HG03457 (cell line): ENCODE measurements around the gene PLXNA2.

Source experiments
- ATAC-seq: cut with Tn5 transposase; IDR thresholded peaks from one replicate; pipeline ENCODE4 v1.9.1; 2021; ENCODE audit warnings: moderate number of reproducible peaks; ENCODE audit not compliant: unreplicated experiment

The PLXNA2 gene

GRCh38 chr1:208242146-208242545 lies 2.0 kb downstream of the PLXNA2 start:
- no peak for ATAC-seq

DNA sequence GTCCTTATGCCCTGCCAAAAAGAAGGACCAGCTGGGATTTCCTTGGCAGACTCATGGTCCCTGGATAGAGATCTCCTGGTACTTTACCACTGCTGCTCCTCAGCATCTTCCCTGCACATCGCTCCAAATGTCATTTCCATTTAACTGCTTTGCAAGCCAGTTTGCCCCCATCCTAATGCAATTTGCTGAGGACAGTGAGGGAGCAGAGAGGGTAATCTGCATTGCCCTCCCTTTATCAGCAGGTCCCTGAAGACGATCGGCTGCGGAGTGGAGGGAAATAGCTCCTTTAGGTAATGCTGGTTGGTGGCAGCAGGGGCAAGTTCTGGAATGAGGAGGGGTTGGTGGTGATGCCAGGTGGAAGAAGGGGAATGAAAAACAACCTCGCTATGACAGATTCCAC lies 2.7 kb downstream of the PLXNA2 start:
- no peak for ATAC-seq

- no peak for ATAC-seq
Measured at GRCh38 chr1:208240662-208241355, 3.4 kb downstream of the PLXNA2 start.

- ATAC-seq: no peak
Measured at GRCh38 chr1:208239473-208240381, 4.5 kb downstream of the PLXNA2 start.

GRCh38 chr1:208238710-208239472 lies 5.3 kb downstream of the PLXNA2 start:
- ATAC-seq: no peak

DNA sequence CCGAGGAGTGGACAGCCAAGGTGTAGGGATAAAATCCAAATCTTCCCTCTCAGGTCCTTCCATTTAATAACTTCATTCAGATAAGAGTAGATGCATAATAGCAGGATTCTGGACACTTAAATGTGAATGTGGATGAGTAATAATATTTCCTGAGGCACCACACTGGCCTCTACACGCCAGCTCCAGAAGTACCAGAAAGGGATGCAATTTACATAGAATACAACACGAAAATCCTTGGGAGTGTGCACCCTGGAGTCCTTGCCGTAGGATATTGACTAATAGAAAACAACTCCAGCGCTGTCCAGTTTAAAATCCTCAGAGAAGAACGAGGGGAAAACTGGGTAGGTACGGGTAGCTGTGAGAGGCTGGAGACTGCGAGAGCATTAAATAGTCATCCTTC lies 6.9 kb downstream of the PLXNA2 start:
- no peak for ATAC-seq

GRCh38 chr1:208235982-208236761 lies 8.0 kb downstream of the PLXNA2 start:
- ATAC-seq: no peak

- ATAC-seq: no peak
Measured at GRCh38 chr1:208235356-208235981, 8.7 kb downstream of the PLXNA2 start.

- no peak for ATAC-seq
Measured at GRCh38 chr1:208234721-208235120, 9.5 kb downstream of the PLXNA2 start.

DNA sequence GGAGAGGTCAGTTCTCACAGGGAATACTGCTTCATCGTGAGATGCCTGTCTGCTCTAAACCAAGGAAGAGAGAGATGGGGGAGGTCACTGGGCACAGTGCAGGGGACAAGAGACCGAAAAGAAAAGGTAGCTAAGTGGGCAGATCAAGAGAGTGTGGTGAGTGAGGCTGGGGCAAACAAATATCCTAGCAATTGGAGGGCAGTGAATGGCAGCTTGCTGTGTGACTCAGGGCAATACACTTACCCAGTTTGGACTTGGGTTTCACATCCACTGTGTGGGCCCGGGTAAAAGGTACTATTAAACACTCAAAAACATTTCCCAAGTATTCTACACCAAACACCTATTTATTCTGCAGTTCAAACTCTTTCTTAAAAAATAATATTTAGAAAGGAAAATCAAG lies 10.2 kb downstream of the PLXNA2 start:
- no peak for ATAC-seq

- ATAC-seq: no peak
Measured at GRCh38 chr1:208233546-208233945, 10.6 kb downstream of the PLXNA2 start.

GRCh38 chr1:208232662-208233038 lies 11.5 kb downstream of the PLXNA2 start:
- ATAC-seq: no peak

GRCh38 chr1:208231881-208232661 lies 12.1 kb downstream of the PLXNA2 start:
- ATAC-seq: no peak

DNA sequence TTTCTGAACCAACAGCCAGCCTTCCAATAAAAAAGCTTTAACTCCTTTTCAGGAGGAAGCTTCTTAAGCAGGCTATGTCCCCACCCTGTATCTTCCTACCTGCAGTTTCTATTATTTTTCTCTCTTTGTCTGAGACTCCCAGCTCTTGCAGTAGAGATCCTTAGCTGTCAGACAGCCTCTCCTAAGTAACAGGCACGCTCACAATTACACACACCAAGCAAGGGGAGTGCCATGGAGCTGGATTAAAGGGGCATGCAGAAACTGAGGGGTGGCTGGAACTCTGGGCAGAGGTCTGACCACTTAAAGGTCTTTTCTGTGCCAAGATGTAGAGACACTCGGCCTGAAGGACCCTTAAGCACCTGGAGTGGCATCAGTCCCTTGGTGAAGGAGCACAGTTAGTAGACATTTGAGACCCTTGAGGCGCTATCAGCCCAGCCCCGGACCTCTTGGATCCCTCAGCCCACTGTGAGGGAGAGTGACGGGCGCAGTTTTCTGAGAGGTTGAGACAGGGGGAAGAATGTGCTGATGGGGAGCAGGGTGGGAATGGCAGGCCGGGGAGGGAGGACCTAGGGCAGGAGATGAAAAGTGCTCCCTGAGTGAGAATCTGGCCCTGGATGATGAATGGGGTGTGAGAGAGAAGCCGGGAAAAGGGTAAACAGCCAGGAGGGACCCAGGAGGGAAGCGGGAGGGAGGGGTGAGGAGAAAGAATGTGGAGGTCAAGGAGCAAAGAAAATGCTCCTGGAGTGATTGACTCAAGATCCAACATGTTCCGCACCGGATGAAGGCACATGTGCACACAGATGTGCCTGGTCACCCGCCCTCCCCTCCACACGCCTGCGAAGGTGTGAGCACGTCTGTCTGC lies 13.3 kb downstream of the PLXNA2 start:
- ATAC-seq: no peak

DNA sequence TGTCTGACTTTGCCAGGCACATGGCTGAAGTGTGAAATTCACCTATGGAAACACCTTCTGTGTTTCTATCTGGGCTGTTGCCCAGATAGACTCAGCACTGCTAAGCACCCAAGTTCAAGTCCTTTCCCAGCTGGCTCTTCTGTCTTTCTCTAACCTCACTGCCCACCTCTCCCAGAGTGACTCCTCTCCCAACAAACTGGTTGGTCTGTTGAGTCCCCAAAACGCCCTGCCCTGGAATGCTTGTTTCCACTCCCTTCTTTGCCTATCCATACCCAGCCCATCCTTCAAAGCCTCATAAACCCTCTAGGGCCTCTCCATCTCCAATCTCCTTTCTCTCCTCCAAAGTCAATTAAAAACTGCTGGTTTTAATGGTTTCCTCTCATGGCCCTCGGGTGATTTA lies 15.6 kb downstream of the PLXNA2 start:
- ATAC-seq: no peak

DNA sequence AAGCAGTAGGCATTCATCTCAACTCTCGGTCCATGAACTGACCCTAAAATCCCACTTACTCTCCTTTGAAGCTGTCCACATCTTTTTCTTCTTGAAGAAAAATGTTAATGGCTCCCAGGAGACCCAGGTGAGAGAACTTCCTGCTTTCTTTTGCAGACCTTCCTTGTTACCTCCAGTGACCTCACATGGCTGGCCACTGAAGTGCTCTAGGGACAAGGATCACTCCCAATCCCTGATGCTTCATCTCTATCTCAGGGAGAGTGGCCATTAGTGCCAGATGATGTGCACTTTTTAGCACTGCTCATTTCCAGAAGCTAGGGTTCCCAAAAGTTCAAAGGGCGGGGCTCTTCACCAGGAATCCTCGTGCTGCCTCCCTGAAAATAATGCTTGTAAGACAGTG lies 16.2 kb downstream of the PLXNA2 start:
- no peak for ATAC-seq

DNA sequence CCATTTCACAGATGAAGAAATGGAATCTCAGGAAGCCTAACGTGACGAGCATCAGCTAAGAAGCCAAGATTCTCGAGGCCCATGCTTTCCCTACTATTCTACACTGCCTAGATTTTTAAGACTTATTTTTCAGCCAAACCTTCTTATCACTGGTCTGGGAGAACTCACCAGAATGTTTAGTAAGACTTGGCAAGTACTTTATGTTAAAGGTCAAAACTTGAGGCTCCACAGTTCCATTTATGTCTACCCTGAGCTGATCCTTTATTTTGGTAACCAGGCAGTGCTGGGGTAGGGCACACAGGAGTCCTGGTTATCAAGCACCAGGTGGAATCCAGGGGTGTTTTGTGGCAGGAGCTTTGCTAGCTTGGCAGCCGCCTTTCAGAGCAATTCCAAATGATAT lies 16.8 kb downstream of the PLXNA2 start:
- no peak for ATAC-seq
